Peyer's patch (tissue), 4 donors: ENCODE data around the gene FLCN.

Experiments
- POLR2A ChIP-seq, 2 donors: fragments of 450-650 bp; IDR thresholded peaks; one replicate each; pipeline ENCODE4 v1.5.1; 2017; ENCODE audit warnings: antibody characterized with exemption in 2 of 2, mild to moderate bottlenecking in 2 of 2, moderate library complexity in 2 of 2
- TF ChIP-seq, protein P1 (sequence below), 6 experiments: fragments of 450-650 bp in 4 of 6; fragments of 200-600 bp in 2 of 6; sonication (generic) in 1 of 6; IDR thresholded peaks; one replicate each; pipeline ENCODE4 v1.5.1; 2017 to 2019; ENCODE audit warnings: antibody characterized with exemption in 6 of 6, mild to moderate bottlenecking in 3 of 6, moderate library complexity in 1 of 6

DNA sequence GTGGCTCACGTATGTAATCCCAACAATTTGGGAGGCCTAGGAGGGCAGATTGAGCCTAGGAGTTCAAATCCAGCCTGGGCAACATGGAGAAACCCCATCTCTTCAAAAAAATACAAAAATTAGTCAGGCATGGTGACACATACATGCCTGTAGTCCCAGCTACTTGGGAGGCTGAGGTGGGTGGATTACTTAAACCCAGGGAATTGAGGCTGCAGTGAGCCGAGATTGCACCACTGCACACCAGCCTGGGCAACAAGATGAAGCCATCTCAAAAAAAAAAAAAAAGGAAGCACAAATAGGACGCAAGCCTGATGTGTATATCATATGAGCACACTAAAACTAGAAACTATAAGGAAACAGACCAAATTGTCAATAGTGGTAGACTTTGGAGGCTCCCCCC, 17.1 kb upstream of the FLCN start:
- TF ChIP-seq, protein P1, sequence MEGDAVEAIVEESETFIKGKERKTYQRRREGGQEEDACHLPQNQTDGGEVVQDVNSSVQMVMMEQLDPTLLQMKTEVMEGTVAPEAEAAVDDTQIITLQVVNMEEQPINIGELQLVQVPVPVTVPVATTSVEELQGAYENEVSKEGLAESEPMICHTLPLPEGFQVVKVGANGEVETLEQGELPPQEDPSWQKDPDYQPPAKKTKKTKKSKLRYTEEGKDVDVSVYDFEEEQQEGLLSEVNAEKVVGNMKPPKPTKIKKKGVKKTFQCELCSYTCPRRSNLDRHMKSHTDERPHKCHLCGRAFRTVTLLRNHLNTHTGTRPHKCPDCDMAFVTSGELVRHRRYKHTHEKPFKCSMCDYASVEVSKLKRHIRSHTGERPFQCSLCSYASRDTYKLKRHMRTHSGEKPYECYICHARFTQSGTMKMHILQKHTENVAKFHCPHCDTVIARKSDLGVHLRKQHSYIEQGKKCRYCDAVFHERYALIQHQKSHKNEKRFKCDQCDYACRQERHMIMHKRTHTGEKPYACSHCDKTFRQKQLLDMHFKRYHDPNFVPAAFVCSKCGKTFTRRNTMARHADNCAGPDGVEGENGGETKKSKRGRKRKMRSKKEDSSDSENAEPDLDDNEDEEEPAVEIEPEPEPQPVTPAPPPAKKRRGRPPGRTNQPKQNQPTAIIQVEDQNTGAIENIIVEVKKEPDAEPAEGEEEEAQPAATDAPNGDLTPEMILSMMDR (IDR thresholded peaks at IDR 0.05): no peak
- no peak for TF ChIP-seq POLR2A (IDR thresholded peaks at IDR 0.05)
